Upper lobe of right lung (tissue), 1 donor: Measurements from ENCODE around the gene KIAA1586. TPM values are rescaled to one million over a fixed set of nuclear protein-coding genes. Genes with fewer than 3 reads are reported as not detected.
"Not testable (repeated sequence)": the region's sequence is repeated elsewhere in the genome, so short reads cannot be mapped to it uniquely, and the experiment has no call there.

Experiments
- ATAC-seq: fragments of 200-7000 bp; cut with Tn5 transposase; one replicate; pipeline ENCODE4 v1.9.1; 2020; ENCODE audit warnings: mild to moderate bottlenecking, moderate library complexity
- DNase-seq: peaks from one replicate; pipeline ENCODE4 v3.0.0-alpha.2; 2020
- H3K27ac ChIP-seq: fragments of 200-600 bp; one replicate; pipeline ENCODE4 v1.8.0; 2022
- H3K27me3 ChIP-seq: fragments of 200-600 bp; one replicate; pipeline ENCODE4 v1.8.0; 2022; ENCODE audit warnings: mild to moderate bottlenecking
- H3K36me3 ChIP-seq: fragments of 200-600 bp; one replicate; pipeline ENCODE4 v1.8.0; 2022
- H3K4me1 ChIP-seq: fragments of 200-600 bp; one replicate; pipeline ENCODE4 v1.8.0; 2022
- H3K4me3 ChIP-seq: fragments of 200-600 bp; one replicate; pipeline ENCODE4 v1.8.0; 2022; ENCODE audit warnings: mild to moderate bottlenecking
- H3K9me3 ChIP-seq: fragments of 200-600 bp; one replicate; pipeline ENCODE4 v1.8.0; 2022
- intact Hi-C: fragments of 100-400 bp; cut with DNase I; formaldehyde crosslinking; loops from one replicate; pipeline ENCODE4 v1.11.0; 2022
- total RNA-seq: library from RNA; stranded (reverse); fragmentation: NEBNext Ultra II Directional; extraction: Animal tissue kit (Norgen Biotek cat#: 25700); gene quantifications from one replicate; pipeline ENCODE4 v1.2.1, GENCODE V29; 2021
- TF ChIP-seq, protein P1 (sequence below): fragments of 200-600 bp; IDR thresholded peaks from one replicate; pipeline ENCODE4 v1.8.0; 2022; ENCODE audit warnings: antibody characterized with exemption
- donor health status: DM: no; HTN: yes; CAD: no; lungs with severe emphysema.

Gene KIAA1586
- total RNA-seq, 1 donor from 2014 or later: 12.9 TPM

DNA sequence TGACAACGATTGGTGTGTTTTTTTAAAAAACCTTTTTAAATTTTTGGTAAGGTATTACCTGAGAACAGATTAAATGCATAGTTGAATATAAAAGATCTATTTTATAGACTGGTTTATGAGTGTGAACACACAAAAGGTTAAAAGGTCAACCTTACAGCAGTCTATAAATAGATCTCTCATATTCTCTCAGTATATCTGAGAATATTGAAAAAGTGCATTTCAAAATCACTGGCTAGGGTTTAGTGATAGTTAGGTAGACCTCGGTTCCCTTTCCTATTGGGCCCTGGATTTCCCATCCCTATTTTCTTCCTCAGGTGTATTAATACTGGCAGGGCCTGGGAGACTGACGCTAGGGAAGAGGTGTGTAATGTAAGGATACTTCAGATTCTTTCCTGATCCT, 42.8 kb downstream of the KIAA1586 start:
- Histone ChIP-seq H3K4me1 (peaks cover 35% of the 10 kb centered on the region), H3K36me3 (peaks cover 12% of the 10 kb centered on the region), H3K27ac (peak overlapping the region; percentile 85), H3K9me3 (no peaks in the 10 kb centered on the region), H3K4me3 (peak overlapping the region; percentile 61), H3K27me3 (no peaks in the 10 kb centered on the region)
- intact Hi-C loops: no loop called here
- DNase-seq (no peak), ATAC-seq (no peak)
- TF ChIP-seq, protein P1, sequence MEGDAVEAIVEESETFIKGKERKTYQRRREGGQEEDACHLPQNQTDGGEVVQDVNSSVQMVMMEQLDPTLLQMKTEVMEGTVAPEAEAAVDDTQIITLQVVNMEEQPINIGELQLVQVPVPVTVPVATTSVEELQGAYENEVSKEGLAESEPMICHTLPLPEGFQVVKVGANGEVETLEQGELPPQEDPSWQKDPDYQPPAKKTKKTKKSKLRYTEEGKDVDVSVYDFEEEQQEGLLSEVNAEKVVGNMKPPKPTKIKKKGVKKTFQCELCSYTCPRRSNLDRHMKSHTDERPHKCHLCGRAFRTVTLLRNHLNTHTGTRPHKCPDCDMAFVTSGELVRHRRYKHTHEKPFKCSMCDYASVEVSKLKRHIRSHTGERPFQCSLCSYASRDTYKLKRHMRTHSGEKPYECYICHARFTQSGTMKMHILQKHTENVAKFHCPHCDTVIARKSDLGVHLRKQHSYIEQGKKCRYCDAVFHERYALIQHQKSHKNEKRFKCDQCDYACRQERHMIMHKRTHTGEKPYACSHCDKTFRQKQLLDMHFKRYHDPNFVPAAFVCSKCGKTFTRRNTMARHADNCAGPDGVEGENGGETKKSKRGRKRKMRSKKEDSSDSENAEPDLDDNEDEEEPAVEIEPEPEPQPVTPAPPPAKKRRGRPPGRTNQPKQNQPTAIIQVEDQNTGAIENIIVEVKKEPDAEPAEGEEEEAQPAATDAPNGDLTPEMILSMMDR: no peak

DNA sequence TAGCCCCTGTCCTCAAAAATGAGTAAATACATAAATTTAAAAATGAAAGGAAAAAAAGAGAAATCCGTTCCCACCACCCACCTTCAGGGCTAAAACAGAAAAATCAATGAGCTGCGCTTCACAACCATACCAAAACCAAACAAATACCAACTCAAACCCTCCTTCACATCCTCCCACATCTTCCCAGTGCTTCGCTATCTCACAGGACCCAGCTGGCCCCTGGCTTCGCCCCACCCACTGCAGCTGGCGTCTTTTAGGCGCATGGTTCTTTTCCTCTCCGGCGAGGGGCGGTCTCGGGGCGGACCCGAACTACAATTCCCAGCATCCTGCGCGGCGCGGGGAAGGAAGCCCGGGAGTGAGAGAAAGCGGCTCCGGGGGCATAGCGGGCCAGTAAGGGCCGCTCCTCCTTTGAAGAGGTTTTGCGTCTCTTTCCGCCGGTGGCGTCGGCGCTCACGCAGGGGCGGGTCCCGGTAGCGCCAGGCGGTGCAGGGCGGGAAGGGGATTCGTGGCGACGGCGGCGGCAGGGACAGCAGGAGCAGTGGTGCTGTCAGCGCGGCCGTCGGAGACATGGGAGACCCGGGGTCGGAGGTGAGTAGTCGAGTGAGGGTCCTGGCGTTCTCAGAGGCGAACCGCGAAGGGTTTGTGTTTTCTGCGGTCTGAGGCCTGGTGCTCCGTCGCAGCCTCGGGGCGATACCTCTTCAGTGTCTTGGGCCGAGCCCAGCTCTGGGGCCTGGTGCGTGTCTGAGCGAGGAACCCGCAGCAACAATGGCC, 43.4 kb downstream of the KIAA1586 start, which contains the start of gene ZNF451:
Gene ZNF451, plus strand, starts transcription at position 502 of the 771 bp plus-strand sequence. Its CDS starts 66 bp downstream, at position 568.
- Histone ChIP-seq H3K27me3 (no peaks in the 10 kb centered on the region), H3K27ac (peak within 1 kb of the TSS; percentile 85), H3K4me1 (peaks cover 36% of the 10 kb centered on the region), H3K36me3 (peaks cover 12% of the 10 kb centered on the region), H3K4me3 (peak within 1 kb of the TSS; percentile 61), H3K9me3 (no peaks in the 10 kb centered on the region)
- TF ChIP-seq, protein P1: peak; percentile 22
- intact Hi-C loops: no loop called here
- DNase-seq (peak; percentile 99), ATAC-seq (peak; percentile 99)

DNA sequence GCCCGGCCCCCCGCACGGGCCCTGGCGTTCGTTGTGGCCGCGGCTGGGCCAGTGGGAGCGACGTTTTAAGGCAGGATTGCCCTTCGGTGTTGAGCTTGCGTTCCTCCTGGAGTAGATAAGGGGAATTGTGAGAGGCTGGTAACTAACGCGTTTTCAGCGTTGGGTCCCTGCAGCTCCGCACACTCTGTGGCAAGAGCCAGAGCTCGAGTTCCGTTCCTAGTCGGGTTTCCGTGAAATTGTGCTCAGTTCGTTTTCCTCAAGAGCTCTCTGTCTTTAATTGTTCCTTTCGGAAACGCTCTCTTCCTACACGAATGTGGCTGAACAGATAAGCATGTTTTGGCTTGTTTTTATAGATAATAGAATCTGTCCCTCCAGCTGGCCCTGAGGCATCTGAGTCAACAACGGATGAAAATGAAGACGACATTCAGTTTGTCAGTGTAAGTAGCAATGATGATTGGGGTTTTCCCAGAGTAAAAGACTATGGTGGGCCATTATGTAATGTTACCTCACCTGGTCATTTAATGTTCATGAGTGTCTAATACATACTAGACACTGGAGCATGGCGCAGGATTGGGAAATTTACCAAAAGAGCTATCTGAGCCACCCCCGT, 44.1 kb downstream of the KIAA1586 start:
- H3K9me3 ChIP-seq, H3K27ac ChIP-seq, DNase-seq, intact Hi-C loops, H3K27me3 ChIP-seq: not testable (repeated sequence)
- H3K4me3 ChIP-seq: peak overlapping the region; percentile 61
- peaks cover 12% of the 10 kb centered on the region for H3K36me3 ChIP-seq
- ATAC-seq: peak; percentile 16
- peaks cover 36% of the 10 kb centered on the region for H3K4me1 ChIP-seq

DNA sequence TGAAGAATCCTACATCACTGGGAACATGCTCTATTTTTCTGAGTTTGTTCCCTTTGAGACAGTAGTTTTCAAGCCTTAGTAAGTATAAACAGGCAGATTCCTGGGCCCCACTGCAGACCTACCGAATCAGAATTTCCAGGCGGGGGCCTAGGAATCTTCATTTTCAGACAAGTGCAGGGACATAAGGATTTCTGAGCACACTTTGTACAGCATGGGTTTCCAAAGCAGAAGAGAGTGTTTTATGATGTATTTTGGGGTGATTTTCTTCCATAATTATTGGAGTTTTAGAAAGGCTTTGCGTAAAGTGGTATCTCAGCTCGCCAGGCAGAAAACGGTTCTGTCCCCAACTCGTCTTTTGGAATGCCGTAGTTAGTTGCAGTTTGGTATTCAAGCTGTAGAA, 44.9 kb downstream of the KIAA1586 start:
- Histone ChIP-seq H3K36me3 (peaks cover 12% of the 10 kb centered on the region), H3K4me1 (peaks cover 36% of the 10 kb centered on the region)
- DNase-seq, H3K27ac ChIP-seq, intact Hi-C loops, H3K9me3 ChIP-seq, H3K27me3 ChIP-seq, H3K4me3 ChIP-seq, ATAC-seq: not testable (repeated sequence)

DNA sequence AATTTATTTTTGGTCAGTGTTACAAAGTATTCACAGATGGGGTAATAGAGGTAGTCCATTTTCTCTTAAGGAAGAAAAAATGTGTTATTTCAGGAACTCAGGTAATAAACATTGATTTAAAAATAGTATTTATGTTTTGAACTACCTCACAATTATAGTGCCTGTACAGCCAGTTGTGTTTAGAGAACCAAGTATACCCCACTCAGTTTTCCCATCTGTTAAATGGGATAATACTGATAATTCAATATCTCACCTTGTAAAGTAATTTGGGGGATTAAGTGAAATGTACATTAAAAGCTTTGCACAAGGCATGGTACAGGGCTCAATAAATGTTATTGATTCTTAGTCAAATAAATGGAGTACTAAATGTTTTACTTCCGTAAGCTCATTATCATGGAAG, 48.2 kb downstream of the KIAA1586 start:
- Histone ChIP-seq H3K4me3 (no peak overlapping the region), H3K27me3 (no peaks in the 10 kb centered on the region), H3K9me3 (no peaks in the 10 kb centered on the region), H3K27ac (no peak overlapping the region), H3K4me1 (peaks cover 32% of the 10 kb centered on the region), H3K36me3 (peaks cover 30% of the 10 kb centered on the region)
- intact Hi-C loops: no loop called here
- TF ChIP-seq, protein P1: no peak
- DNase-seq (no peak), ATAC-seq (no peak)

DNA sequence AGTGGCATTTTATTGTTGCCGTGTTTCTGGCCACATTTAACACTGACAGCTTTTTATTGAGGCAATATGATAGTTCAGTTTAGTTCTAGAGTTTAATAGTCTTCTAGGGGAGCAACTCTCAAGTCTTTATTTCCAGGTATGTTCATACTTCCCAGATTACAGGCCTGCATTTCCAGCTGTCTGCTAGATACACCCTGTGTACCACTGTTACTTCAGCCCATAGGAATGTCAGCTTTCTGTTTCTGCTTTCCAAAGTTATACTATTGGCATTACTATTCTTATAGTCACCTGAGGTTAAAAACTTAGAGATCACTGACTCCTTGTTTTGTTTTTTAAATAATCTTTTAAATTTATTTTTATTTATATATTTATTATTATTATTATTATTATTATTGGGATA, 51.1 kb downstream of the KIAA1586 start:
- no peaks in the 10 kb centered on the region for H3K27me3 ChIP-seq
- peaks cover 18% of the 10 kb centered on the region for H3K4me1 ChIP-seq
- intact Hi-C loops: no loop called here
- H3K9me3 ChIP-seq: no peaks in the 10 kb centered on the region
- no peak overlapping the region for H3K4me3 ChIP-seq
- H3K27ac ChIP-seq: no peak overlapping the region
- H3K36me3 ChIP-seq: peaks cover 48% of the 10 kb centered on the region
- peak; percentile 37 for ATAC-seq
- no peak for DNase-seq
- TF ChIP-seq, protein P1: no peak
